ENCODE data around the gene HTRA3. TPM values are rescaled to one million over a fixed set of nuclear protein-coding genes. Genes with fewer than 3 reads are reported as not detected.
"Not testable (repeated sequence)": the region's sequence is repeated elsewhere in the genome, so short reads cannot be mapped to it uniquely, and the experiment has no call there.

The HTRA3 gene
- total RNA-seq, 4 donors from 2014 or later, result 22.8 to 65.3 (median 29.5) TPM

- H3K4me3 ChIP-seq, result no peak overlapping the region
- intact Hi-C loops (cut with DNase I; ENCODE audit: low total_unique reads), result no loop called here
- no peak for DNase-seq
- no peaks in the 10 kb centered on the region for H3K27me3 ChIP-seq
- H3K27ac ChIP-seq, result no peak overlapping the region
- no peaks in the 10 kb centered on the region for H3K36me3 ChIP-seq
- no peak for TF ChIP-seq POLR2A (IDR thresholded peaks at IDR 0.05)
- no peak for TF ChIP-seq CTCF (IDR thresholded peaks at IDR 0.05)
- H3K4me1 ChIP-seq, result peaks cover 9 to 13% of the 10 kb centered on the region in 2 donors
- no peaks in the 10 kb centered on the region for H3K9me3 ChIP-seq
These were observed 68.9 kb downstream of the HTRA3 start for GRCh38 chr4:8338351-8338961.

GRCh38 chr4:8340781-8341241 lies 71.3 kb downstream of the HTRA3 start:
- H3K36me3 ChIP-seq, result no peaks in the 10 kb centered on the region
- H3K27me3 ChIP-seq, result no peaks in the 10 kb centered on the region
- peaks cover 9 to 13% of the 10 kb centered on the region in 2 donors for H3K4me1 ChIP-seq
- DNase-seq, result peak; percentile 84 to 90
- H3K4me3 ChIP-seq, result no peak overlapping the region
- H3K9me3 ChIP-seq, result no peaks in the 10 kb centered on the region
- TF ChIP-seq CTCF (IDR thresholded peaks at IDR 0.05) (peak in 1 of 4 experiments; percentile 6), POLR2A (IDR thresholded peaks at IDR 0.05) (no peak)
- intact Hi-C loops (cut with DNase I; ENCODE audit: low total_unique reads), result no loop called here
- H3K27ac ChIP-seq, result peak overlapping the region; percentile 71 to 81

GRCh38 chr4:8341281-8341680 lies 71.7 kb downstream of the HTRA3 start:
- peak overlapping the region; percentile 71 to 81 for H3K27ac ChIP-seq
- H3K9me3 ChIP-seq; H3K4me3 ChIP-seq; H3K27me3 ChIP-seq; intact Hi-C loops (cut with DNase I; ENCODE audit: low total_unique reads); DNase-seq; H3K36me3 ChIP-seq: not testable (repeated sequence)
- H3K4me1 ChIP-seq, result peaks cover 9 to 13% of the 10 kb centered on the region in 2 donors

- Histone ChIP-seq H3K27me3 (no peaks in the 10 kb centered on the region), H3K4me3 (no peak overlapping the region), H3K27ac (peak overlapping the region; percentile 71 to 81), H3K36me3 (no peaks in the 10 kb centered on the region), H3K9me3 (no peaks in the 10 kb centered on the region), H3K4me1 (peaks cover 9 to 13% of the 10 kb centered on the region in 2 donors)
- TF ChIP-seq POLR2A (IDR thresholded peaks at IDR 0.05) (no peak), CTCF (IDR thresholded peaks at IDR 0.05) (no peak)
- intact Hi-C loops (cut with DNase I; ENCODE audit: low total_unique reads), result no loop called here
- peak; percentile 68 for DNase-seq
These were observed 72.1 kb downstream of the HTRA3 start for GRCh38 chr4:8341691-8342090.

- intact Hi-C loops (cut with DNase I; ENCODE audit: low total_unique reads), result no loop called here
- H3K27ac ChIP-seq, result peak overlapping the region; percentile 71 to 81
These were observed 73.2 kb downstream of the HTRA3 start for GRCh38 chr4:8342651-8343261.

More at GRCh38 chr4:8342651-8343261, 73.2 kb downstream of the HTRA3 start:
- H3K4me1 ChIP-seq, result peaks cover 9 to 13% of the 10 kb centered on the region in 2 donors
- H3K36me3 ChIP-seq, result no peaks in the 10 kb centered on the region
- DNase-seq, result no peak
- TF ChIP-seq POLR2A (IDR thresholded peaks at IDR 0.05) (no peak), CTCF (IDR thresholded peaks at IDR 0.05) (no peak)
- H3K27me3 ChIP-seq, result no peaks in the 10 kb centered on the region
- H3K4me3 ChIP-seq, result no peak overlapping the region
- H3K9me3 ChIP-seq, result no peaks in the 10 kb centered on the region

Data from uterus (tissue), 4 donors.